ENCODE measurements around the gene LRRC43. TPM values are rescaled to one million over a fixed set of nuclear protein-coding genes. Genes with fewer than 3 reads are reported as not detected.

The LRRC43 gene
- total RNA-seq, 1 experiment from 2014 or later, result 0.34 TPM

DNA sequence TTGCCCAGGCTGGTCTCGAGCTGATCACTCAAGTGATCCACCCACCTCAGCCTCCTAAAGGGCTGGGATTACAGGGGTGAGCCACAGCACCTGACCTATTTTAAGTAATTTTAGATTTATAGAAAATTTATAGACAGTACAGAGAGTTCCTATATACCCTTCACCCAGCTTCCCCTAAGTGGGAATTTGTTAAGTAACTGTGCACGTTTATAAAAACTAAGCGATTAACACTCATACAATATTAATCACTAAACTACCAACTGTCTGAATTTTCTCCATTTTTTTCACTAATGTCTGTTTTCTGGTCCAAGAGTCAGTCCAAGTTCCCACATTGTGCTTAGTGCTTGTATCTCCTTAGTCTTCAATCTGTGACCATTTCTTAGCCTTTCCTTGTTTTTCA, 14.4 kb upstream of the LRRC43 start:
- TF ChIP-seq, protein P1, sequence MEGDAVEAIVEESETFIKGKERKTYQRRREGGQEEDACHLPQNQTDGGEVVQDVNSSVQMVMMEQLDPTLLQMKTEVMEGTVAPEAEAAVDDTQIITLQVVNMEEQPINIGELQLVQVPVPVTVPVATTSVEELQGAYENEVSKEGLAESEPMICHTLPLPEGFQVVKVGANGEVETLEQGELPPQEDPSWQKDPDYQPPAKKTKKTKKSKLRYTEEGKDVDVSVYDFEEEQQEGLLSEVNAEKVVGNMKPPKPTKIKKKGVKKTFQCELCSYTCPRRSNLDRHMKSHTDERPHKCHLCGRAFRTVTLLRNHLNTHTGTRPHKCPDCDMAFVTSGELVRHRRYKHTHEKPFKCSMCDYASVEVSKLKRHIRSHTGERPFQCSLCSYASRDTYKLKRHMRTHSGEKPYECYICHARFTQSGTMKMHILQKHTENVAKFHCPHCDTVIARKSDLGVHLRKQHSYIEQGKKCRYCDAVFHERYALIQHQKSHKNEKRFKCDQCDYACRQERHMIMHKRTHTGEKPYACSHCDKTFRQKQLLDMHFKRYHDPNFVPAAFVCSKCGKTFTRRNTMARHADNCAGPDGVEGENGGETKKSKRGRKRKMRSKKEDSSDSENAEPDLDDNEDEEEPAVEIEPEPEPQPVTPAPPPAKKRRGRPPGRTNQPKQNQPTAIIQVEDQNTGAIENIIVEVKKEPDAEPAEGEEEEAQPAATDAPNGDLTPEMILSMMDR (IDR thresholded peaks at IDR 0.05; ENCODE audit: insufficient read depth in 1 of 2, low read depth in 1 of 2, low read length in 1 of 2, severe bottlenecking in 1 of 2, unreplicated experiment in 1 of 2), result no peak
- Histone ChIP-seq H3K4me3 (ENCODE audit: low read depth, low read length) (no peak overlapping the region), H3K27me3 (replicated peaks; ENCODE audit: control insufficient read depth, insufficient read depth, low read length) (no peaks in the 10 kb centered on the region), H3K4me1 (no peaks in the 10 kb centered on the region; the same call in 1 of the 2 replicates), H3K9me3 (no peaks in the 10 kb centered on the region), H3K36me3 (ENCODE audit: control insufficient read depth, insufficient read depth, low read length) (no peaks in the 10 kb centered on the region)
- ChIA-PET CTCF (no interaction called here), POLR2A (no interaction called here)
- BruUV-seq (replicated peaks), result no TSS peak
- Mint-ChIP-seq H3K27me3 (ENCODE audit: insufficient read depth, unreplicated experiment) (no peaks in the 10 kb centered on the region), H3K4me1 (ENCODE audit: low read depth, unreplicated experiment) (no peaks in the 10 kb centered on the region), H3K9me3 (ENCODE audit: unreplicated experiment) (no peaks in the 10 kb centered on the region), H3K36me3 (ENCODE audit: insufficient read depth, unreplicated experiment) (no peaks in the 10 kb centered on the region), H3K4me3 (ENCODE audit: unreplicated experiment) (no peak overlapping the region), H3K27ac (ENCODE audit: unreplicated experiment) (no peak overlapping the region)
- DNase-seq, result no peak
- intact Hi-C loops (cut with micrococcal nuclease; ENCODE audit: unreplicated experiment), result no loop called here

DNA sequence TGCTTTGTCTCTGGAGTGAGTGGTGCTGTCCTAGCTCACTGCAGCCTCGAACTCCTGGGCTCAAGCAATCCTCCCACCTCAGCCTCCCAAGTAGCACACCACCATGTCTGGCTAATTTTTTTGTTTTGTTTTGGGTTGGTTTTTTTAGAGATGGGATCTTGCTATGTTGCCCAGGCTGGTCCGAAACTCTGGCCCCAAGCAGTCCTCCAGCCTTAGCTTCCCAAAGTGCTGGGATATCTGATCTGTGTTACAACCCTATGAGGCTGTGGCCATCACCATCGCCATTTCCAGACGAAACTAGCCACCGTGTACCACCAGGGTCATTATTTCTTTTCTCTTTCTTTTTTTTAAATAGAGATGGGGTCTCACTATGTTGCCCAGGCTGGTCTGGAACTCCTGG, 11.5 kb upstream of the LRRC43 start:
- TF ChIP-seq, protein P1 (IDR thresholded peaks at IDR 0.05; ENCODE audit: insufficient read depth in 1 of 2, low read depth in 1 of 2, low read length in 1 of 2, severe bottlenecking in 1 of 2, unreplicated experiment in 1 of 2), result no peak
- no peak overlapping the region for H3K27ac Mint-ChIP-seq (ENCODE audit: unreplicated experiment)
- H3K9me3 Mint-ChIP-seq (ENCODE audit: unreplicated experiment), result no peaks in the 10 kb centered on the region
- POLR2A ChIA-PET, result no interaction called here
- Histone ChIP-seq H3K36me3 (ENCODE audit: control insufficient read depth, insufficient read depth, low read length) (no peaks in the 10 kb centered on the region), H3K27me3 (replicated peaks; ENCODE audit: control insufficient read depth, insufficient read depth, low read length) (no peaks in the 10 kb centered on the region), H3K4me3 (ENCODE audit: low read depth, low read length) (no peak overlapping the region), H3K9me3 (no peaks in the 10 kb centered on the region), H3K4me1 (no peaks in the 10 kb centered on the region; the same call in 1 of the 2 replicates)
- no peak overlapping the region for H3K4me3 Mint-ChIP-seq (ENCODE audit: unreplicated experiment)
- H3K27me3 Mint-ChIP-seq (ENCODE audit: insufficient read depth, unreplicated experiment), result no peaks in the 10 kb centered on the region
- H3K4me1 Mint-ChIP-seq (ENCODE audit: low read depth, unreplicated experiment), result no peaks in the 10 kb centered on the region
- intact Hi-C loops (cut with micrococcal nuclease; ENCODE audit: unreplicated experiment), result no loop called here
- no peaks in the 10 kb centered on the region for H3K36me3 Mint-ChIP-seq (ENCODE audit: insufficient read depth, unreplicated experiment)
- DNase-seq, result no peak
- BruUV-seq (replicated peaks), result no TSS peak
- CTCF ChIA-PET, result no interaction called here

DNA sequence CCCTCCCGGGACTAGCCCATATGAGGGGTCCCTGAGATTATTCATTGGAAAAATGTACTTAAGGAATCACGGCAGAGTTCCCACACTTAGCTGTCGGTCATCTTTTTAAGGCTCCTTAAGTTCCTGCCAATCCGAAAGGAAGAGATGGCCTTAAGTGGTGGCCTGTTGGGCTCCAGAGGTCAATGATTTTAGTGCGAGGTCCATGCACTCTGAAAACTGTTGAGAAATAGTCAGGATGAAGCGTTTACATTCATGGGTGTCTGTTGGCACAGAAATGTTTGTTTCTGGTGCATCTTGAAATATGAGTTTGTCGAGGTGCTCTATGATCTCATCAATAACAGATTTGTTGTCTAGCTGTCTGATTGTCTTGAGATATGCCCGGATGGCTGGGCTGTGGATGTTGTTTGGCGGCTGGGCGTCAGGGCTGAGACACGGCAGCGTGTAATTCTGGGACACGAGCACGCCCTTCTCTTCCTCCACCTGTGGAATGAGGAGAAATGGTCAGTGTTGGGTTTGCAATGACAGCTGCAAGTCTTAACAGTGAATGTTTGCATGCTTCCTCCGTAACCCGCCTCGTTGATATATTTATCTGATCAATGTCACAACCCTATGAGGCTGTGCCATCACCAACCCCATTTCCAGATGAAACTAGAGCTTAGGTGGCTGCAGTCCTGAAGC, 10.5 kb upstream of the LRRC43 start:
- no TSS peak for BruUV-seq (replicated peaks)
- Mint-ChIP-seq H3K4me1 (ENCODE audit: low read depth, unreplicated experiment) (peaks cover 7% of the 10 kb centered on the region), H3K9me3 (ENCODE audit: unreplicated experiment) (no peaks in the 10 kb centered on the region), H3K27me3 (ENCODE audit: insufficient read depth, unreplicated experiment) (no peaks in the 10 kb centered on the region), H3K27ac (ENCODE audit: unreplicated experiment) (no peak overlapping the region), H3K36me3 (ENCODE audit: insufficient read depth, unreplicated experiment) (no peaks in the 10 kb centered on the region), H3K4me3 (ENCODE audit: unreplicated experiment) (no peak overlapping the region)
- POLR2A ChIA-PET, result no interaction called here
- Histone ChIP-seq H3K36me3 (ENCODE audit: control insufficient read depth, insufficient read depth, low read length) (no peaks in the 10 kb centered on the region), H3K4me3 (ENCODE audit: low read depth, low read length) (no peak overlapping the region), H3K27me3 (replicated peaks; ENCODE audit: control insufficient read depth, insufficient read depth, low read length) (no peaks in the 10 kb centered on the region), H3K9me3 (no peaks in the 10 kb centered on the region), H3K4me1 (peaks cover 6% of the 10 kb centered on the region; the same call in 1 of the 2 replicates)
- TF ChIP-seq, protein P1 (IDR thresholded peaks at IDR 0.05; ENCODE audit: insufficient read depth in 1 of 2, low read depth in 1 of 2, low read length in 1 of 2, severe bottlenecking in 1 of 2, unreplicated experiment in 1 of 2), result no peak
- no peak for DNase-seq
- intact Hi-C loops (cut with micrococcal nuclease; ENCODE audit: unreplicated experiment), result no loop called here
- CTCF ChIA-PET, result interaction anchor here (1.3 kb wide), 1 partner anchor 42 kb away, joined by 3 read pairs; no protein-coding TSS in a partner anchor
